ENCODE data around the gene AMZ2. TPM values are rescaled to one million over a fixed set of nuclear protein-coding genes. Genes with fewer than 3 reads are reported as not detected.
"Not testable (repeated sequence)": the region's sequence is repeated elsewhere in the genome, so short reads cannot be mapped to it uniquely, and the experiment has no call there.

Gene AMZ2
- total and polyA plus RNA-seq, 2 experiments from 2014 or later, result 69.2 to 122 TPM

DNA sequence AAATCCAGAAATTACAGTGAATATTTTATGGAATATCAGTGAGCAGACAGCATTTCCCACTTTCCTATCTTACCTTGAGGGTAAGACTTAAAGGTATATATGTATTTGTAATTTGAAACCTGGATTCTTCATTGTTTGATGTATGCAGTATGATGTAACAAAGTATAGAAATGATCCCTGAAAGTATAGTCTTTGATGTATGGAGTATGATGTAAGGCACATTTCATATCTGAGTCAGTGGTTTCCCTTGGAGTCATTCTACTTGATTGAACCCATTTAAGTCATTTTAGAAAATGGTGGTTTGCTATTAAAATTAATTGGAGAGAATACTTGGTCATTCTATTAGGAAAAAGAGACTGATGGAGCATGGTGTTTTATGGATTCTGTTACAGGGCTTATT, 10.1 kb downstream of the AMZ2 start:
- H3K36me3 ChIP-seq, result peaks cover 19% of the 10 kb centered on the region
- H3K4me1 ChIP-seq (ENCODE audit: low read depth), result peaks cover 6% of the 10 kb centered on the region
- no peak overlapping the region for H3K4me3 ChIP-seq
- no peak overlapping the region for H3K27ac ChIP-seq
- TF ChIP-seq, protein P1, sequence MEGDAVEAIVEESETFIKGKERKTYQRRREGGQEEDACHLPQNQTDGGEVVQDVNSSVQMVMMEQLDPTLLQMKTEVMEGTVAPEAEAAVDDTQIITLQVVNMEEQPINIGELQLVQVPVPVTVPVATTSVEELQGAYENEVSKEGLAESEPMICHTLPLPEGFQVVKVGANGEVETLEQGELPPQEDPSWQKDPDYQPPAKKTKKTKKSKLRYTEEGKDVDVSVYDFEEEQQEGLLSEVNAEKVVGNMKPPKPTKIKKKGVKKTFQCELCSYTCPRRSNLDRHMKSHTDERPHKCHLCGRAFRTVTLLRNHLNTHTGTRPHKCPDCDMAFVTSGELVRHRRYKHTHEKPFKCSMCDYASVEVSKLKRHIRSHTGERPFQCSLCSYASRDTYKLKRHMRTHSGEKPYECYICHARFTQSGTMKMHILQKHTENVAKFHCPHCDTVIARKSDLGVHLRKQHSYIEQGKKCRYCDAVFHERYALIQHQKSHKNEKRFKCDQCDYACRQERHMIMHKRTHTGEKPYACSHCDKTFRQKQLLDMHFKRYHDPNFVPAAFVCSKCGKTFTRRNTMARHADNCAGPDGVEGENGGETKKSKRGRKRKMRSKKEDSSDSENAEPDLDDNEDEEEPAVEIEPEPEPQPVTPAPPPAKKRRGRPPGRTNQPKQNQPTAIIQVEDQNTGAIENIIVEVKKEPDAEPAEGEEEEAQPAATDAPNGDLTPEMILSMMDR (IDR thresholded peaks at IDR 0.05; ENCODE audit: low read depth, low read length), result no peak
- H3K27me3 ChIP-seq, result no peaks in the 10 kb centered on the region
- no peak for DNase-seq (ENCODE audit: low read depth in 1 of 2, low spot score in 1 of 2)
- H3K9me3 ChIP-seq (ENCODE audit: low read depth), result no peaks in the 10 kb centered on the region

DNA sequence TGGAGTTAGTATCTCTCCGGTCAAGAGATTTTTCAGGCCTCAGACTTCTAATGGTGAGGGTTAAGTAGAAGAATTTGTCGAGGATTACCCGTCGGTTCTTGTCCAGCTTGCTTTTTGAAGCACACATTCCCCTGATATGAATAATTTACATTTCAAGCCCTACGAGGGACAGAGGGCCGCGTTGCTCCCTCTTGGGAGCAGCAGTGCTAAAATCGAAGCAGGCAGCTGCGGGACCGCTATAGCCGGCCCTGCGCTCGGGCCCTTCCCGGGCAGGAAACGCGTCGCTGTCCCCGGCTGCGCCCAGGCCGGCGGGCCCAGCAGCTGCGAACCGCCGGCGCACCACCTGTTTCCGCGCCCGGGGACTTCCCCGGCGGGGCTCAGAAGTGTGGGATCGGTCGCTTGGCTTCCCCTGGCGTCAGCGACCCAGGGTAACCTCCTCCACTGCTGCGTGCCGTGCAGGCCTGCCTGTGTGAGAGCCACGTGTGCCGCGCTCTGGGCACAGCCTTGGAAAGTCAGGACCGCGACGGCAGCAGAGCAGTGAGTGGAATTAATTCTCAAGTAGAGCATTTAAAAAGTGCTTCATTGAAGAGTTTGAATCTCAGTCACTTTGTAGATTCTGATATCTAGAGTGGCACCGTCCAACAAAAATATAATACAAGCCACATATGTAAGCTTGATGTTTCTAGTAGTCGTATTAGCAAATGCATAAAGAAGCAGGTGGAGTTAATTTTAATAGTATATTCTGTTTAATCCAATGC, 11.2 kb downstream of the AMZ2 start:
- not testable (repeated sequence) for H3K4me1 ChIP-seq (ENCODE audit: low read depth); H3K4me3 ChIP-seq; H3K27me3 ChIP-seq; H3K9me3 ChIP-seq (ENCODE audit: low read depth)
- H3K36me3 ChIP-seq, result peaks cover 19% of the 10 kb centered on the region
- peak overlapping the region; percentile 27 for H3K27ac ChIP-seq
- DNase-seq (ENCODE audit: low read depth in 1 of 2, low spot score in 1 of 2), result peak; percentile 49 to 55

DNA sequence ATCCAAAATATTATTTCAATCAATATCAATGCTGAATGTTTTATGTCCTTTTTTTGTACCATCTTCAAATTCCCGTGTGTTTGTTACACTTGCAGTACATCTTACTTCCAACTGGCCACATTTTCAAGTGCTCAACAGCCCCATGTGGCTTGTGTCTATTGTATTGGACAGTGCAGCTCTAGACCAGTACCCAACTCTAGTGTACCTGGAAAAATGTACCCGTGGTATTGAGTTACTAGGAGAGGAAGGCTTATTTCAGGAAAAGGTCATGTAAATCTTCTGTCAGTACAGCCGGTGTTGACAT, 11.8 kb downstream of the AMZ2 start:
- not testable (repeated sequence) for H3K4me1 ChIP-seq (ENCODE audit: low read depth); H3K9me3 ChIP-seq (ENCODE audit: low read depth); H3K4me3 ChIP-seq; H3K27me3 ChIP-seq; DNase-seq (ENCODE audit: low read depth in 1 of 2, low spot score in 1 of 2); H3K27ac ChIP-seq
- H3K36me3 ChIP-seq, result peaks cover 15% of the 10 kb centered on the region

DNA sequence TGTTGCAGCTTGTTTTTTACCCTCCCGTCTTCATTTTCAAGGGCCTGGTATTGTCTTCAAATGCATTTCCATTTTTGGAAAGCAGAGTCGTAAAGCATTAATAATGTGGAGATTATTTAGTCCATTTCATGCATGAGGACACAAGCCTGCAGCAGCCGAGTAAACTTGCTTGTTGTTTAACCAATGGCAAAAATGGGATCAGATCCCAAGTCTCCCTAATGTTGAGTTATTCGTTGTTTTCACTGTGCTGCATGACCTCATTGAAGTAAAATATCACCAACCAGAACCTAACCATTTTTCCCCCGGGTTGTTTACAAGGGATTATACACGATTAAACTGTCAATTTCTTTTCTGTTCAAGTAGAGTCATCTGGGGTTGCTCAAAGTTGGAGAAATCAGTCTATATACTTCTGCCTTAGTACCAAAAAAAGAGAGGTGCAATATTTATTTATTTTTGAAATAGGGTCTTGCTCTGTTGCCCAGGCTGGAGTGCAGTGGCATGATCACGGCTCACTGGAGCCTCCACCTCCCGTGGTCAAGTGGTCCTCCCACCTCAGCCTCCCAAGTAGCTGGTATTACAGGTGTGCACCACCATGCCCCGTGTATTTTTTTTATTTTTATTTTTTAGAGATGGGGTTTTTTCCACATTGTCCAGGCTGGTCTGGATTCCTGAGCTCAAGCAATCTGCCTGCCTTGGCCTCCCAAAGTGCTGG, 12.4 kb downstream of the AMZ2 start:
- Histone ChIP-seq H3K36me3 (peaks cover 8% of the 10 kb centered on the region), H3K4me3 (no peak overlapping the region), H3K27me3 (no peaks in the 10 kb centered on the region), H3K9me3 (ENCODE audit: low read depth) (no peaks in the 10 kb centered on the region), H3K4me1 (ENCODE audit: low read depth) (peaks cover 7% of the 10 kb centered on the region), H3K27ac (no peak overlapping the region)
- TF ChIP-seq, protein P1 (IDR thresholded peaks at IDR 0.05; ENCODE audit: low read depth, low read length), result no peak
- no peak for DNase-seq (ENCODE audit: low read depth in 1 of 2, low spot score in 1 of 2)

DNA sequence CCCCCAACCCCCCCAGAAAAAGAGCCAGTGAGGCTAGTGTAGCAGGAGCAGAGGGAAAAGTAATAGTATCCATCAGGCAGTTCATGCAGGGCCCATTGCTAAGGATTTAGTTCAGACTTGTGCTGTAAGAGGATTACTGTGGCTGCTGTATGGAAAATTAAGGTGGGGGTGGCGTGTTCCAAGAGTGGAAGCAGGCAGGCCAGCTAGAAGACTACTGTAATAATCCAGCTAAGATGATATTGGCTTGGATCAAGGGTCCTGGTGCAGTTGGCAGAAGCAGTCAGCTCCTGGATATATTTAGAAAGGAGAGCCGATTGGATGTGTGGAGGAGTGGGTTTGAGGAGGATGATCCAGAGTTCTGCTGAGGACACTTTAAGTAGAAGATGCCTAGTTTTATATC, 14.6 kb downstream of the AMZ2 start:
- H3K27me3 ChIP-seq; DNase-seq (ENCODE audit: low read depth in 1 of 2, low spot score in 1 of 2); H3K9me3 ChIP-seq (ENCODE audit: low read depth); H3K4me1 ChIP-seq (ENCODE audit: low read depth); H3K36me3 ChIP-seq; H3K27ac ChIP-seq; H3K4me3 ChIP-seq: not testable (repeated sequence)

DNA sequence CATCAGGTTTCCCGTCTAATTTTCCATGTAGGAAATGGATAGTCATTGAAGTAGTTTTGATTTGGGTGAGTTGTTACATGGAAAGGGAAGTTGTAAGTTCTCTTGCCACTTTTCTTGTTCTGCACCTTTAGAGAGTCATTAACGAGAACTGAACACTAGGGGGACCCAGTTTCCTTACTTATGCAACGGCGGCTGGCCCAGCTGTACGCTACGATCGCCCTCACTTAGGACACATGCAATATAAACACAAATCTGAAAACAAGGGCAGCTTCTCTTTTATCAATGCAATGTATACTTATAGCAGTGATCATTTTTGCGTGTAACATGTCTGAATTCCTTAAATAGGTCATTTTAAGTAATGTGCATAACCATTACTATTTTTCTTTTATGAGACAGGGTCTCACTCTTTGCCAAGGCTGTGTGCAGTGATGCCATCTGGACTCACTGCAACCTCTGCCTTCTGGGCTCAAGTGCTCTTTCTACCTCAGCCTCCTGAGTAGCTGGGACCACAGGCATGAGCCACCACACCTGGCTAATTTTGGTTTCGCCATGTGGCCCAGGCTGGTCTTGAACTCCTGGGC, 15.3 kb downstream of the AMZ2 start:
- not testable (repeated sequence) for H3K27me3 ChIP-seq; H3K4me1 ChIP-seq (ENCODE audit: low read depth); H3K36me3 ChIP-seq; H3K9me3 ChIP-seq (ENCODE audit: low read depth); H3K4me3 ChIP-seq; H3K27ac ChIP-seq
- TF ChIP-seq, protein P1 (IDR thresholded peaks at IDR 0.05; ENCODE audit: low read depth, low read length), result peak; percentile 52
- peak; percentile 47 to 75 for DNase-seq (ENCODE audit: low read depth in 1 of 2, low spot score in 1 of 2)

DNA sequence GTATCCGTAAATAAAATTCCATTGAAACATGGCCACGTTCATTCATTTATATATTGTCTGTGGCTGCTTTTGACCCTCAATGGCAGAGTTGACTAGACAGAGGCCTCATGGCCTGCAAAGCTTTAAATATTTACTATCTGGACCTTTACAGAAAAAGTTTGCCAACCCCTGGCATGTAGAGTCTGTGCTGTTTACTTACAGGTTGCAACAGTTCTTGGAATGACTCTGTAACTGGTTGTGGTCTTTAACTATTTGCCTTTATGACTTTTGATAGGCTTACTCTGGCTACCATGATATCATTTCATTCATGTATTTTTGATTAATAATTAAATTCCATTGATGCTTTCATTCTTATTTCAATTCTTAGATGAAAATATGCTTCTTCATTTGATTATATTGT, 18.0 kb downstream of the AMZ2 start:
- not testable (repeated sequence) for H3K36me3 ChIP-seq; H3K27me3 ChIP-seq; DNase-seq (ENCODE audit: low read depth in 1 of 2, low spot score in 1 of 2); H3K4me3 ChIP-seq; H3K9me3 ChIP-seq (ENCODE audit: low read depth); H3K4me1 ChIP-seq (ENCODE audit: low read depth); H3K27ac ChIP-seq
